Breast epithelium (tissue), 4 donors: ENCODE measurements around the gene NFIB. TPM values are rescaled to one million over a fixed set of nuclear protein-coding genes. Genes with fewer than 3 reads are reported as not detected.

Source experiments
- DNase-seq, 2 donors: peaks; one replicate each; pipeline ENCODE4 v3.0.0-alpha.2; 2019; ENCODE audit warnings: low spot score in 2 of 2
- H3K27ac ChIP-seq, 2 donors: fragments of 200-600 bp; sonication (generic) in 1 of 2; one replicate each; pipeline ENCODE4 v1.5.1; 2016 to 2019; ENCODE audit warnings: mild to moderate bottlenecking in 1 of 2
- H3K27me3 ChIP-seq, 2 donors: fragments of 200-600 bp; sonication (generic) in 1 of 2; one replicate each; pipeline versions ENCODE4 v1.5.1 to v1.6.0; 2017 to 2019; ENCODE audit warnings: control low read depth in 1 of 2, mild to moderate bottlenecking in 1 of 2
- H3K36me3 ChIP-seq: fragments of 200-600 bp; one replicate; pipeline ENCODE4 v1.5.1; 2019
- H3K4me1 ChIP-seq, 2 donors: fragments of 200-600 bp; sonication (generic); one replicate each; pipeline ENCODE4 v1.5.1; 2016 to 2019; ENCODE audit warnings: control low read depth in 1 of 2
- H3K4me3 ChIP-seq, 3 donors: fragments of 200-600 bp; sonication (generic); 1 replicate in 2 of 3; 2 replicates in 1 of 3; pipeline ENCODE4 v1.5.1; 2016 to 2019; ENCODE audit warnings: mild to moderate bottlenecking in 3 of 3, moderate library complexity in 2 of 3
- H3K9me3 ChIP-seq, 2 donors: fragments of 200-600 bp; sonication (generic) in 1 of 2; one replicate each; pipeline ENCODE4 v1.5.1; 2016 to 2019; ENCODE audit warnings: control low read depth in 1 of 2
- POLR2A ChIP-seq: fragments of 450-650 bp; IDR thresholded peaks from one replicate; pipeline ENCODE4 v1.6.1; 2016; ENCODE audit warnings: antibody characterized with exemption, mild to moderate bottlenecking, moderate library complexity
- POLR2AphosphoS5 ChIP-seq, 3 donors: sonication (generic); formaldehyde crosslinking; IDR thresholded peaks; one replicate each; pipeline ENCODE4 v1.6.1; 2017; ENCODE audit warnings: antibody characterized with exemption in 3 of 3
- intact Hi-C: fragments of 100-400 bp; cut with DNase I; formaldehyde crosslinking; loops from one replicate; pipeline ENCODE4 v1.15.1; 2023; ENCODE audit warnings: low total_unique reads
- total RNA-seq, 3 donors: library from RNA; depleted of rRNA; stranded (reverse); fragments of >200 nt; gene quantifications; one replicate each; pipeline ENCODE4 v1.1.0, GENCODE V29; 2016
- TF ChIP-seq, protein P1 (sequence below), 3 donors: fragments of 450-650 bp; IDR thresholded peaks; one replicate each; pipeline ENCODE4 v1.5.1; 2016 to 2017; ENCODE audit warnings: antibody characterized with exemption in 3 of 3, mild to moderate bottlenecking in 3 of 3, moderate library complexity in 3 of 3

NFIB gene
- total RNA-seq, 3 donors from 2014 or later: 95.2 to 237 (median 105) TPM

DNA sequence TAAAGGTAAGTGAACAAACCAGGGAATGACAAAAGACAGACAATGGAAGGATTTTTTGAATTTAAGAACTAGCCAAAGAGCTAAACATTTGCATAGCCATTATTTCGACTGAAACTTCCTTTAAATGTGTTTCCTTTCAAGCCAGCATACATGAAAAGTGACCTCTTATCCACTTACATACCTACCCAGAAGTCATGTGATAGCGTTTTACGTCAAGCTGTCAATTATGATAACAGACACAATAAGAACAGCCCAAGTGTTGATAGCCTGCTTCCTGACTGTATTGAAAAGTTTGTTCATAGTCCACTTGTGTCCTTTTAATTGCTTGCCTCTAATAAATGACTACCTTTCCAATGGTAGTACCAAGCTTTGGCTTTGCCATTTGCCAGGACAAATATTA, 206.0 kb downstream of the NFIB start:
- intact Hi-C loops: no loop called here
- H3K36me3 ChIP-seq: no peaks in the 10 kb centered on the region
- DNase-seq: no peak
- no peaks in the 10 kb centered on the region for H3K9me3 ChIP-seq
- no peaks in the 10 kb centered on the region for H3K4me1 ChIP-seq
- H3K27me3 ChIP-seq: no peaks in the 10 kb centered on the region
- no peak for TF ChIP-seq POLR2AphosphoS5 (IDR thresholded peaks at IDR 0.05)
- TF ChIP-seq POLR2A: no peak
- TF ChIP-seq, protein P1, sequence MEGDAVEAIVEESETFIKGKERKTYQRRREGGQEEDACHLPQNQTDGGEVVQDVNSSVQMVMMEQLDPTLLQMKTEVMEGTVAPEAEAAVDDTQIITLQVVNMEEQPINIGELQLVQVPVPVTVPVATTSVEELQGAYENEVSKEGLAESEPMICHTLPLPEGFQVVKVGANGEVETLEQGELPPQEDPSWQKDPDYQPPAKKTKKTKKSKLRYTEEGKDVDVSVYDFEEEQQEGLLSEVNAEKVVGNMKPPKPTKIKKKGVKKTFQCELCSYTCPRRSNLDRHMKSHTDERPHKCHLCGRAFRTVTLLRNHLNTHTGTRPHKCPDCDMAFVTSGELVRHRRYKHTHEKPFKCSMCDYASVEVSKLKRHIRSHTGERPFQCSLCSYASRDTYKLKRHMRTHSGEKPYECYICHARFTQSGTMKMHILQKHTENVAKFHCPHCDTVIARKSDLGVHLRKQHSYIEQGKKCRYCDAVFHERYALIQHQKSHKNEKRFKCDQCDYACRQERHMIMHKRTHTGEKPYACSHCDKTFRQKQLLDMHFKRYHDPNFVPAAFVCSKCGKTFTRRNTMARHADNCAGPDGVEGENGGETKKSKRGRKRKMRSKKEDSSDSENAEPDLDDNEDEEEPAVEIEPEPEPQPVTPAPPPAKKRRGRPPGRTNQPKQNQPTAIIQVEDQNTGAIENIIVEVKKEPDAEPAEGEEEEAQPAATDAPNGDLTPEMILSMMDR (IDR thresholded peaks at IDR 0.05): no peak
- H3K27ac ChIP-seq: peak overlapping the region; percentile 13 to 27
- H3K4me3 ChIP-seq: no peak overlapping the region

DNA sequence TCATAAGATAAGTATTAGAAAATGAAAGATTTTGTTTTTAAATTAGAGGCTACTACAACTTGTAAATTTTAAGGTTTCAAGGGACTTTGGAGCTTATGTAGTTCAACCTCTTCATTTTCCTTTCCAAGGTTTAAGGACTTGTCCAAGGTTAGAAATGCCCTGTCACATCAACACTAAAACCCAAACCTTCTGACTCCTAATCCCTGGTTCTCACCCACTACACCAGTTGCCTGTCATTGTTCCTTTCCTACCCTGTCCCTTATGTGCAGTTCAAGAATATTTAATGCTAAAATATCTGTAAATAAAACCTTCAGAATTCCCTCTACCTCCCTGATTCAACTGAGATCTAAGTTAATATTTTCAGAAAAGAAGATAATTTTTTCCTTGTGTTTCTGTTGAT, 206.4 kb downstream of the NFIB start:
- DNase-seq: no peak
- TF ChIP-seq POLR2AphosphoS5 (IDR thresholded peaks at IDR 0.05) (no peak), POLR2A (no peak)
- TF ChIP-seq, protein P1 (IDR thresholded peaks at IDR 0.05): no peak
- Histone ChIP-seq H3K9me3 (no peaks in the 10 kb centered on the region), H3K4me1 (no peaks in the 10 kb centered on the region), H3K4me3 (no peak overlapping the region), H3K27me3 (no peaks in the 10 kb centered on the region), H3K36me3 (no peaks in the 10 kb centered on the region), H3K27ac (peak overlapping the region in 1 of 2 donors; percentile 13)
- intact Hi-C loops: no loop called here

DNA sequence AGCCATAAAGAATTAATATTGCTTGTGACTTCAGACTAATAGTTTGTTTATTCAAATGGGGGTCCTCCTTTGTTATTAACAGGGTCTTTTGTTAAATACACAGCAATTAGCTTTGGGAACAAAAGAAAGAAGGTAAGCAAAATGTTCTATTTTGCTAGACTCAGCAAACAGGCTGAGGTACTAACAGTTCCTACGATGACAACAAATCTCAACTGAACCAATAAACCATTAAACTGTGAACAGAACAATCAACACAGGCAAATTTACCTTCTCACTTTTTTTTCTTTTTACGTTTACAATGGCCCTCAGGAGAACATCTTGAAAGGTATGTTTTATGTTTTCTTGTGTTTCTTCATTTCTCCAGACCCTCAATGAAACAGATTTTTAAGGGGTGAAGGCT, 207.2 kb downstream of the NFIB start:
- intact Hi-C loops: no loop called here
- H3K4me1 ChIP-seq: no peaks in the 10 kb centered on the region
- no peaks in the 10 kb centered on the region for H3K9me3 ChIP-seq
- TF ChIP-seq POLR2AphosphoS5 (IDR thresholded peaks at IDR 0.05) (no peak), POLR2A (no peak)
- TF ChIP-seq, protein P1 (IDR thresholded peaks at IDR 0.05): no peak
- H3K36me3 ChIP-seq: no peaks in the 10 kb centered on the region
- no peak overlapping the region for H3K4me3 ChIP-seq
- DNase-seq: no peak
- no peaks in the 10 kb centered on the region for H3K27me3 ChIP-seq
- peak overlapping the region in 1 of 2 donors; percentile 18 for H3K27ac ChIP-seq

DNA sequence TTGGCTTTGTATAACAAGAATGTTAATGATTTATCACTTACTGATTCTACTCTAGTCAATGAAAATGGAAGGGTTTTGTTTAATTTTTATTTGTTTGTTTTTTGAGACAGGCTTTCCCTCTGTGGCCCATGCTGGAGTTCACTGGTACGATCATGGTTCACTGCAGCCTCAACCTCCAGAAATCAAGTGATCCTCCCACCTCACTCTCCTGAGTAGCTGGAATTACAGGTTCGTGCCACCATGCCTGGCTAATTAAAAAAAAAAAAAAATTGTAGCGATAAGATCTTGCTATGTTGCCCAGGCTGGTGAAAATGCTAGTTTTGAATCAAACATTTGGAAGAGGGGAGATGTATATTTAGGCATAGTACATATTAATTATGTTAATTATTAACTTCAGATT, 209.4 kb downstream of the NFIB start:
- Histone ChIP-seq H3K27me3 (no peaks in the 10 kb centered on the region), H3K9me3 (no peaks in the 10 kb centered on the region), H3K4me3 (no peak overlapping the region), H3K36me3 (no peaks in the 10 kb centered on the region), H3K4me1 (no peaks in the 10 kb centered on the region), H3K27ac (no peak overlapping the region)
- TF ChIP-seq, protein P1 (IDR thresholded peaks at IDR 0.05): no peak
- no peak for TF ChIP-seq POLR2A
- intact Hi-C loops: no loop called here
- no peak for DNase-seq

DNA sequence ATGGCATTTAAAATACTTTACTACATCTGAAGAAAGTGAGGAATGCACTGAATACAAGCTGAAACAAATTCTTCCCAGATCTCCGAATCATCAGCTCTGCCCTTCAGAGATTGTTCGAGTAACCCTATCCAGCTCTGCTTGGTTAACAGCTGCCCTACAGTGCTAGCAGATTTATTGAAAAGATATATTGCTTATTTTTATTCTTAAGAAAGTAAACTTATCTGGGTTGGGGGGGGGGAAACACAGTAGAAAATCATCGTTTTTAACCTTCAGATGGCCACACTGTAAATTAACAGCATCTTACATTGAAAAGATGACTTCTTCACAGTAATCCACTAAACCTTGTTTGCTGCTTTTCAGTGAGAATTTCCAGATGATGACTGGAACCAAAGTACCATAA, 210.8 kb downstream of the NFIB start:
- intact Hi-C loops: no loop called here

DNA sequence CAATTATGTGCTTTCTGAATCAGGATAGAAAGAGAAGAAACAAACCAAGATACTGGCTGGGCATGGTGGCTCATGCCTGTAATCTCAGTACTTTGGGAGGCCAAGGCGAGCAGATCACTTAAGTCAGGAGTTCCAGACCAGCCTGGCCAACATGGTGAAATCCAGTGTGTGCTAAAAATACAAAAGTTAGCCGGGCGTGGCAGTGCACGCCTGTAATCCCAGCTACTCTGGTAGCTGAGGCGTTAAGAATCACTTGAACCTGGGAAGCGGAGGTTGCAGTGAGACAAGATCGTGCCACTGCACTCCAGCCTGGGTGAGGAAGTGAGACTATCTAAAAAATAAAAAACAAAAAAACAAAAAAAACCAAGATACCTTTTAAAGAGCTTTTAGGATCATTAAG, 214.2 kb downstream of the NFIB start:
- intact Hi-C loops: no loop called here
- DNase-seq: no peak
- Histone ChIP-seq H3K9me3 (no peaks in the 10 kb centered on the region), H3K4me1 (no peaks in the 10 kb centered on the region), H3K36me3 (no peaks in the 10 kb centered on the region), H3K27ac (peak overlapping the region in 1 of 2 donors; percentile 14), H3K27me3 (no peaks in the 10 kb centered on the region), H3K4me3 (no peak overlapping the region)
- TF ChIP-seq, protein P1 (IDR thresholded peaks at IDR 0.05): no peak
- TF ChIP-seq POLR2AphosphoS5 (IDR thresholded peaks at IDR 0.05) (no peak), POLR2A (no peak)

More for the DNA sequence above, 210.8 kb downstream of the NFIB start:
- Histone ChIP-seq H3K27me3 (no peaks in the 10 kb centered on the region), H3K9me3 (no peaks in the 10 kb centered on the region), H3K36me3 (no peaks in the 10 kb centered on the region), H3K27ac (no peak overlapping the region), H3K4me3 (no peak overlapping the region), H3K4me1 (no peaks in the 10 kb centered on the region)
- DNase-seq: no peak
- no peak for TF ChIP-seq POLR2A
